Measurements from ENCODE around the gene ENOSF1.
A peak's percentile ranks its signal among the peaks of the same experiment; 100 is the strongest.
"Not testable (repeated sequence)": the region's sequence is repeated elsewhere in the genome, so short reads cannot be mapped to it uniquely, and the experiment has no call there.

ENOSF1 gene

GRCh38 chr18:706405-706804 is 6.0 kb downstream of the ENOSF1 start:
- no peak for DNase-seq

GRCh38 chr18:703213-703967 is 9.0 kb downstream of the ENOSF1 start:
- no peak for DNase-seq

- no peak for DNase-seq
Measured at GRCh38 chr18:697800-698199, 14.6 kb downstream of the ENOSF1 start.

- no peak for DNase-seq
Measured at GRCh38 chr18:697012-697411, 15.4 kb downstream of the ENOSF1 start.

- DNase-seq: no peak
Measured at GRCh38 chr18:693466-694187, 18.8 kb downstream of the ENOSF1 start.

- DNase-seq: no peak
Measured at GRCh38 chr18:692824-693223, 19.6 kb downstream of the ENOSF1 start.

GRCh38 chr18:688323-688722 is 24.1 kb downstream of the ENOSF1 start:
- no peak for DNase-seq

- no peak for DNase-seq
Measured at GRCh38 chr18:686339-687111, 25.9 kb downstream of the ENOSF1 start.

GRCh38 chr18:685438-685837 is 27.0 kb downstream of the ENOSF1 start:
- no peak for DNase-seq

GRCh38 chr18:683531-683930 is 28.9 kb downstream of the ENOSF1 start:
- DNase-seq: no peak

GRCh38 chr18:682833-683232 is 29.6 kb downstream of the ENOSF1 start:
- DNase-seq: no peak

GRCh38 chr18:682416-682815 is 30.0 kb downstream of the ENOSF1 start:
- not testable (repeated sequence) for DNase-seq

GRCh38 chr18:681985-682384 is 30.4 kb downstream of the ENOSF1 start:
- DNase-seq: no peak

- no peak for DNase-seq
Measured at GRCh38 chr18:680392-680791, 32.0 kb downstream of the ENOSF1 start.

GRCh38 chr18:679516-679915 is 32.9 kb downstream of the ENOSF1 start:
- no peak for DNase-seq

- no peak for DNase-seq
Measured at GRCh38 chr18:678482-679182, 33.8 kb downstream of the ENOSF1 start.

GRCh38 chr18:677951-678381 is 34.5 kb downstream of the ENOSF1 start:
- peak in 1 of 2 donors; percentile 23 for DNase-seq

GRCh38 chr18:677145-677544 is 35.3 kb downstream of the ENOSF1 start:
- no peak for DNase-seq

- no peak for DNase-seq
Measured at GRCh38 chr18:676736-677135, 35.7 kb downstream of the ENOSF1 start.

GRCh38 chr18:676069-676468 is 36.4 kb downstream of the ENOSF1 start:
- no peak for DNase-seq

GRCh38 chr18:675307-675706 is 37.1 kb downstream of the ENOSF1 start:
- no peak for DNase-seq

- DNase-seq: no peak
Measured at GRCh38 chr18:673769-674168, 38.7 kb downstream of the ENOSF1 start.

- DNase-seq: no peak
Measured at GRCh38 chr18:673317-673716, 39.1 kb downstream of the ENOSF1 start.
